ENCODE data around the gene DGKD.

Gene DGKD

GRCh38 chr2:233336541-233336940 is 17.8 kb upstream of the DGKD start:
- H3K4me3 ChIP-seq (ENCODE audit: low read length): no peak overlapping the region
- TF ChIP-seq, protein P1, sequence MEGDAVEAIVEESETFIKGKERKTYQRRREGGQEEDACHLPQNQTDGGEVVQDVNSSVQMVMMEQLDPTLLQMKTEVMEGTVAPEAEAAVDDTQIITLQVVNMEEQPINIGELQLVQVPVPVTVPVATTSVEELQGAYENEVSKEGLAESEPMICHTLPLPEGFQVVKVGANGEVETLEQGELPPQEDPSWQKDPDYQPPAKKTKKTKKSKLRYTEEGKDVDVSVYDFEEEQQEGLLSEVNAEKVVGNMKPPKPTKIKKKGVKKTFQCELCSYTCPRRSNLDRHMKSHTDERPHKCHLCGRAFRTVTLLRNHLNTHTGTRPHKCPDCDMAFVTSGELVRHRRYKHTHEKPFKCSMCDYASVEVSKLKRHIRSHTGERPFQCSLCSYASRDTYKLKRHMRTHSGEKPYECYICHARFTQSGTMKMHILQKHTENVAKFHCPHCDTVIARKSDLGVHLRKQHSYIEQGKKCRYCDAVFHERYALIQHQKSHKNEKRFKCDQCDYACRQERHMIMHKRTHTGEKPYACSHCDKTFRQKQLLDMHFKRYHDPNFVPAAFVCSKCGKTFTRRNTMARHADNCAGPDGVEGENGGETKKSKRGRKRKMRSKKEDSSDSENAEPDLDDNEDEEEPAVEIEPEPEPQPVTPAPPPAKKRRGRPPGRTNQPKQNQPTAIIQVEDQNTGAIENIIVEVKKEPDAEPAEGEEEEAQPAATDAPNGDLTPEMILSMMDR (IDR thresholded peaks at IDR 0.05; ENCODE audit: insufficient read depth, low read depth, low read length, missing control alignments): no peak
- no peak for DNase-seq (ENCODE audit: low read depth)

DNA sequence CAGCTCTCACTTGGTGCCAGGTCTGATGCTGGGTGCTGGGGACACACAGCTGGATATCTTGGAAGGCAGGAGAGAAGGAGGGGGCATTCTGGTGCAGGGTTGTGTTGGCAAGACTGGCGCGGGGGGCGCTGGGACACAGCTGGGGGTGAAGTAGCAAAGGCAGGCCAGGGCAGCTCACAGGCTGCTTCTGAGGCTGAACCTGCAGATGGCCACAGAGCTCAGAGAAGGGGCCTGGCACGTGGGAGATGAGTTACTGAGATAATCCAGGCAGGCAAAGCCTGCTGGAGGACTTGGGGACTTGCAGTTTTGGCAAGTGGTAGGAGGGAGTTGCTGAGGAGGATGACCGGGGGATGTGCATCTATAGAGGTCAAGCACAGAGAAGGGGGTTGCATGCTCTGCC is 16.2 kb upstream of the DGKD start:
- TF ChIP-seq, protein P1 (IDR thresholded peaks at IDR 0.05; ENCODE audit: insufficient read depth, low read depth, low read length, missing control alignments): no peak
- DNase-seq (ENCODE audit: low read depth): no peak

DNA sequence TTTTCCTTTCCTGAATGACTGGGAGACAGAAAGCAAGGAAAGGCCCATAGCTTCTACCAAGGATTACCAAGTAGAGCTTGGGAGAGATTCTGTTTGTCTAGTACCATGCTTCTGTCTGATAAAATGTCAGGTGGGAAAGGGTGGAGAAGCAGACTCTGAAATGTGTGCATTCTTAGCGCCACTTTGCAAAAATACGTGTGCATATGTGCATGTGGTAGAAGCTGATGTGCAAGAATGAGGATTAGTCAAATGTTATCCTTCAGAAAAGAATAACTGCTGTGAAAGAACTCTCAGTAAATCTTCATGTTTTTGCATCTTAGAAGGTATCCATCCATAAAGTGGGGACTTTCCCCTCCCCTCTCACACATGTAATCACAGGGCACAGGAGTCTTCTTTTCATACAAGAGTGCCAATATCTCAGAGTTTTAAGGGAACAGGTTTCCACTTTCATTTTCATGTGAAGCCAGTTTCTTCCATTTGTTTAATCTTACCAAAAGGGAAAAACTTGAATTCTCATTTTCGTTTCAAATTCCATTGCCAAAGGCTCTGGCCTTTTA is 15.4 kb upstream of the DGKD start:
- H3K4me3 ChIP-seq (ENCODE audit: low read length): no peak overlapping the region
- TF ChIP-seq, protein P1 (IDR thresholded peaks at IDR 0.05; ENCODE audit: insufficient read depth, low read depth, low read length, missing control alignments): no peak

More for the DNA sequence above, 16.2 kb upstream of the DGKD start:
- no peak overlapping the region for H3K4me3 ChIP-seq (ENCODE audit: low read length)

GRCh38 chr2:233339427-233339826 is 14.9 kb upstream of the DGKD start:
- DNase-seq (ENCODE audit: low read depth): peak; percentile 24
- no peak overlapping the region for H3K4me3 ChIP-seq (ENCODE audit: low read length)
- TF ChIP-seq, protein P1 (IDR thresholded peaks at IDR 0.05; ENCODE audit: insufficient read depth, low read depth, low read length, missing control alignments): no peak

More for the DNA sequence above, 15.4 kb upstream of the DGKD start:
- DNase-seq (ENCODE audit: low read depth): no peak

- H3K4me3 ChIP-seq (ENCODE audit: low read length): no peak overlapping the region
- TF ChIP-seq, protein P1 (IDR thresholded peaks at IDR 0.05; ENCODE audit: insufficient read depth, low read depth, low read length, missing control alignments): no peak
- DNase-seq (ENCODE audit: low read depth): no peak
Observed at GRCh38 chr2:233341296-233341695, 13.0 kb upstream of the DGKD start.

DNA sequence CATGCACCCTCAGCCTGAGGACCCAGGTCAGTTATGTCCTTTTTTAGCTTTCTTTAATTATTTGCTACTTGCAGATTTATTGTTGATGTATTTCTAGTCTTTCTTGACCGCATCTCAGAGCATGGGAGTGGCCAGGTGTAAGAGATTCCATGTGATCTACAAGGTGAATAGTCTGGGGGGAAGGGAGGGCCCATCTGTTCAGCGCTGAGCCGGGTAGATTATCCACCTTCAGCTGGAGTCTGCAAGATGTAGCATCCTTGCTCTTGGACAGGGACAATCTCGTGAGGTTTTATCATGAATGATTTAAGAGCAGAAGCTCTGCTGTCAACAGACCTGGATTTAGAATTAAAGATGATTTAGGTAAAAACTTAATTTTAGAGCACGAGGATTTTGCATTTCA is 12.0 kb upstream of the DGKD start:
- no peak for DNase-seq (ENCODE audit: low read depth)
- TF ChIP-seq, protein P1 (IDR thresholded peaks at IDR 0.05; ENCODE audit: insufficient read depth, low read depth, low read length, missing control alignments): no peak
- H3K4me3 ChIP-seq (ENCODE audit: low read length): no peak overlapping the region

- TF ChIP-seq, protein P1 (IDR thresholded peaks at IDR 0.05; ENCODE audit: insufficient read depth, low read depth, low read length, missing control alignments): no peak
- no peak overlapping the region for H3K4me3 ChIP-seq (ENCODE audit: low read length)
- DNase-seq (ENCODE audit: low read depth): no peak
Observed at GRCh38 chr2:233343171-233343705, 11.1 kb upstream of the DGKD start.
